Uterus (tissue), 2 donors: ENCODE data around the gene SEC14L1.

ENCODE experiments used
- CTCF ChIP-seq, 4 experiments: fragments of 200-600 bp in 2 of 4; fragments of 450-650 bp in 2 of 4; sonication (generic) in 2 of 4; IDR thresholded peaks; one replicate each; pipeline ENCODE4 v1.5.1; 2016 to 2019; ENCODE audit warnings: antibody characterized with exemption in 4 of 4, mild to moderate bottlenecking in 2 of 4, moderate library complexity in 1 of 4
- POLR2A ChIP-seq, 2 donors: fragments of 450-650 bp; IDR thresholded peaks; one replicate each; pipeline ENCODE4 v1.6.1; 2016; ENCODE audit warnings: antibody characterized with exemption in 2 of 2, mild to moderate bottlenecking in 1 of 2, moderate library complexity in 1 of 2

GRCh38 chr17:77256710-77257109, 115.9 kb downstream of the SEC14L1 start:
- TF ChIP-seq POLR2A (IDR thresholded peaks at IDR 0.05) (no peak), CTCF (IDR thresholded peaks at IDR 0.05) (no peak)
